GM15510 (cell line): ENCODE measurements around the gene TUBA8.

Experiments used
- POLR2A ChIP-seq: IDR thresholded peaks from 3 replicates; pipeline ENCODE4 v1.6.1; 2011; ENCODE audit warnings: borderline replicate concordance; ENCODE audit not compliant: insufficient read length; ENCODE audit errors: extremely low read depth

The TUBA8 gene

GRCh38 chr22:18110194-18110953, at the start of gene TUBA8:
Gene TUBA8, plus strand, starts transcription at chr22:18110809. Its CDS starts 57 bp downstream, at chr22:18110866.
- no peak for TF ChIP-seq POLR2A

- no peak for TF ChIP-seq POLR2A
Observed at GRCh38 chr22:18062421-18062820, 48.2 kb upstream of the TUBA8 start.

- TF ChIP-seq POLR2A = no peak
Observed at GRCh38 chr22:18063306-18063705, 47.3 kb upstream of the TUBA8 start.

GRCh38 chr22:18064636-18065035, 46.0 kb upstream of the TUBA8 start:
- no peak for TF ChIP-seq POLR2A

DNA sequence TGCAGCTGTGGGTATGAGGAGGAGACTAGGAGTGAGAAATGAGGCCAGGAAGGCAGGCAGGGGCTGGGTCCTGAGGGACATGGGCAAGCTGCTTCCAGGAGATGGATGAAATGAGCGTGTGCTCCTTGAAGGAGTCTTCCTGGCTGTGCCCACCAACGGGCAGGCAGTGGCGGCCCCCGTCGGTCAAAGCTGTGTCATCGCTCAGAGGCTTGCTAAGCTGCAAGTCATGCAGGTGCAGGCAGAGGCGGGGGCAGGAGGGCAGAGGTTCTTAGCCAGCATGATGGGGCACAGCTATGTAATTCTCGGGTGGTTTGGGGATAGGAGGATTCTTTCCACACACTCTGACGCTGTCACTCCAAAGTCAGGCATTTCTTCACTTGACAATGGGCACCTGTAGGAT, 45.4 kb upstream of the TUBA8 start:
- no peak for TF ChIP-seq POLR2A

DNA sequence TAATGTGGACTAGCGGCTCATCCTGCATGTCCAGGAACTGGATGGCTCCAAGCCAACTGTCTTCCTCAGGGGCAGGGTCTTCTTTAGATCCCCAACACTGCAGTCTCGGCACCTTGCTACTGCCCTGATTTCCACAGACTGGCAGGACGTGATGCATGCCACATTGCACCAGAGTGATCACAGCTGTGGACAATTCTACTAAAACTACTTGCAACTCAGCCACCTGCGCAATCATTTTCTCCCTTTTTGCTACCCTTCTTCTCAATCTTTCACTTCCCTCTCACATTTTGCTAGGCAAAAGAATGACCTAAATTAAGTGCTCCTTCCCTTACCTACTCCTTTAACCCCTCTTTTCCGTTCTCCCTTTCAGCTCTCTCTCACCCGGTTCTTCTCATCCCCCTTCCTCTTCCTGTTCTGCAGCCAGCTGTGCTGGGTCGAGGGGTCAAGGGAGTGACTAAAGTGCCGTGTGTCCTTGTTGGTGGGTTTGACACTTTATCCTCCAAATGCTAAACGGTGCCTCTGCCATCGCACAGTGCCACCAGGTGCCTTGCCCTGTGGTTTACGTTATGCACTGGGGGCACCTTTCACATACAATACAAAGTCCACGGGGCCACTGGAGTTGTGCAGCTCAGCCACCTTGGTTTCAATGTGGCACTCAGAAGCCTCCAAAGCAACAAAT, 44.3 kb upstream of the TUBA8 start:
- TF ChIP-seq POLR2A = no peak

DNA sequence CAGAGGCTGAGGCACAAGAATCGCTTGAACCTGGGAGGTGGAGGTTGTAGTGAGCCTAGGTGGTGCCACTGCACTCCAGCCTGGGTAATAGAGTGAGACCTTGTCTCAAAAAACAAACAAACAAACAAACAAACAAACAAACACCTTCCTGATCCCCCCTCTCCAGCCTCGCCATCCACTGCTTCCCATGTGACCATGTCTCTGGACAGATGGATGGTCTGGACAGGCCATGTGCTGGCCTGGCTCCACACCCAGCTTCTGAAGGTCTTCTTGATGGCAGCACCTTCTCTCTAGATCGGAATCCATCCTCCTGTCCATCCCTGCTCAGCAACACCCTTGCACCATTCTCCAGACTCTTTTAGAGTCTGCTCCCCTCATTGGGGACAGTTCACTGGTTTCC, 43.5 kb upstream of the TUBA8 start:
- TF ChIP-seq POLR2A = no peak

GRCh38 chr22:18067548-18068341, 42.9 kb upstream of the TUBA8 start:
- TF ChIP-seq POLR2A = no peak

DNA sequence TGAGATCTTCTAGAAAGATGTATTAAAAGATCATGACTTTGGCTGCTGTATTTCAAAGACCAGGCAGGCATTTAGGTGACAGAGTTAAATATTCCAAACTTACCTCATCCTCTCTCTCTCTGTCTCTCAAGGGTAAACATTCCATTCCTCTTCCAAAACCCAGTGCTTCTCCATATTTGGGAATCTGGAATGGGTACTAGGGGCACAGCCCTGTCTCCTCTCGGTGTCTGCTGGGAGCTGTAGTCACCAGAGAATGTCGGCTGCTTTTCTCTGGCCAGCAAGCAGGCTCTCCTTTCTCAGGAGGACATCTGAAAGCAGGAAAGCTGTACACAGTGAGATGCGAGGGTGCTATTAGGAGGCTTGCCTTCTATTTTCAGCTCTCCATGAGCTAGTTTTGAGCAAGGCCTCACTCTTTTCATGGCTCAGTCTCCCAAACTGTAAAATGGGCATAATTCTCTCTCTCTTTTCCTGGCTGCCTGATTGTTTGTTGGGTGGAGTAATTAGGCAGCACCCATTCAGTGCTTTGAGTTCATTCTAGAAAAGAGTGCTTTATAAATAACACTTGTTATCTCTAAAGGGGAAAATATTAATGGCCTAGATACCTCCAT, 42.1 kb upstream of the TUBA8 start:
- TF ChIP-seq POLR2A = no peak

- no peak for TF ChIP-seq POLR2A
Observed at GRCh38 chr22:18069041-18069440, 41.6 kb upstream of the TUBA8 start.

GRCh38 chr22:18070041-18070440, 40.6 kb upstream of the TUBA8 start:
- no peak for TF ChIP-seq POLR2A

DNA sequence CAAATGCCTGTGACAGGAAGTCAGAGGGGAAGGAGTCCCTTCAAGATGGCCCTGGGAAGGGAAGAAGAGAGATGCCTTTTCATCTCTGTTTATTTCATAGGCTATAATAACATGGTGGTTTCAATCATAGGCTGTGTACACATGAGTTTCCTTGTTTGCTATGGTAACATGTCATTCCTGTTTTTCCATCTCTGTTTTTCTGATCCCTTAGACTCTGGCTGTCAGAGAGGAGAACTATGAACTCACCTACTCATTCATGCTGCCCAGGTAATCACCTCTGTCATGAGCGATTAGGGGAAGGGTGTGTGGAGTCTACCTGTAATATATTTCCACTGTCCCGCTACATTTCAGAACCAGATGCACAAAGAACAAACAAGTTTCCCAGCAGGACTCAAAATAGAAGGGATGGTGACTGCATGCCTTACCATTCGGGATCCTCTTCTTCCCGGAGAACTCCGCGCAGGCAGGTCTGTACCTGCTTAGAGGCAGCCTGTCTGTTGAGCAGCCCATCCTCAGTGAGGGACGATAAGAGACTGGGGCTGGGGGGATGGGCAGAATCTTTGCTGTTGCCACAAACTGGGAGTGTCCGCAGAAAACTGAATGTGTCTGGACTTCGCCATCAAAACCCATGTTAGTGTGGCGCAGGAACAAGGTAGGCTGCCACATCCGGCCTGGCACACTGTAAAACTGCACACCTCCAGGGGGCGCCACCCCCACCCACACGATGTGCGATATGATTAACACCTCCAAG, 39.9 kb upstream of the TUBA8 start:
- TF ChIP-seq POLR2A = no peak

DNA sequence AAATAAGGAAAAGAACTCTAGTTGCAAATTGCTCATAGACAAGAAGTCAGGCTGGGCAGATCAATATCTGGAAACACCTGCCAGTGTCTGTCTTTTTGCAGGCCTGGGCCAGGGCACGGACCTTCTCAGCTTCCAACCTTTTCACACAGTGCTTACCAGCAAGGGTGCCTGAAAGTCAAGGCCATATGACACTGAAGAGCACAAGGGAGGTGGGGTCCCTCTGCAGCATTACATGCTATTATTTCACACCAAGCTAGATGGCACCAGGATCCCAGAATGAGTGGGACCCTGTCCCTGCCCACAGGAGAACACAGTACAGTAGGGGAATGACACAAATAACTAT, 38.7 kb upstream of the TUBA8 start:
- TF ChIP-seq POLR2A = no peak

- no peak for TF ChIP-seq POLR2A
Observed at GRCh38 chr22:18073467-18073866, 37.1 kb upstream of the TUBA8 start.
